ENCODE data around the gene PPIA.

PPIA gene
- total RNA-seq = 307 to 381 (median 361) reads per million in 4 donors

DNA sequence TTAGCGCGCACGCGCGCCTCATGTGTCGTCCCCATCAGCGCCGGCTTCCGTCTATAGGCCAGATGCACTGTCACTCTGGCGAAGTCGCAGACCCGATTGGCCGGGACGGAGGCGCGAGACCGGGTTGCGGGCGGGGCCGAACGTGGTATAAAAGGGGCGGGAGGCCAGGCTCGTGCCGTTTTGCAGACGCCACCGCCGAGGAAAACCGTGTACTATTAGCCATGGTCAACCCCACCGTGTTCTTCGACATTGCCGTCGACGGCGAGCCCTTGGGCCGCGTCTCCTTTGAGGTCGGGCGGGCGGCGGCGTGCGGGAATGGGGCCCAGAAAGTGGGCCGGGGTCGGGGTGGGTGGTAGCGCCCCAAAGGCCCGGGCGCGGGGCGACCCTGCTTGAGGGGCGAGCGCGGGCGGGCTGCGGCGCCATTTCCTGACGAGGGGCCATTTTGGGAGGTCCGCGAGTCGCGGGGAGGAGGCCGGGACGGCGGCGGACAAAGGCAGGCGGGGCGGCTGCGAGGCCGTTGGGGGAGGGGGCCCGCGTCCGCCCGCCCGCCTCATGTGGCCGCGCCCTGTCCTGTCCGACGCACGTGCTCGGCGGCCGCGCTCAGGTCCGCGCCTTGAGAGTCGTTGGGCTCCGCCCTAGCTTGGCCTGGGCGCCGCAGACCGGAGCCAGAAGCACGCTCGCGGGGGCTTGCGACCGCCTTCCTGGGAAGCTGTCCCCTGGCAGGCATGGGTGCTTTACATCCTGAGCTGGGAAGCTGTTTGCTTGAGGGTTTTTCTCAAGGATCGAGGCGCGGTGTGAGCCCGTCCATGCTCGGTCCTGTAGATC is at the start of gene PPIA:
TSS of gene PPIA (plus strand) at position 178 of the 825 bp plus-strand sequence. CDS start at position 222, 44 bp downstream.
- peak; percentile 96 to 99 (median 98) for DNase-seq

DNA sequence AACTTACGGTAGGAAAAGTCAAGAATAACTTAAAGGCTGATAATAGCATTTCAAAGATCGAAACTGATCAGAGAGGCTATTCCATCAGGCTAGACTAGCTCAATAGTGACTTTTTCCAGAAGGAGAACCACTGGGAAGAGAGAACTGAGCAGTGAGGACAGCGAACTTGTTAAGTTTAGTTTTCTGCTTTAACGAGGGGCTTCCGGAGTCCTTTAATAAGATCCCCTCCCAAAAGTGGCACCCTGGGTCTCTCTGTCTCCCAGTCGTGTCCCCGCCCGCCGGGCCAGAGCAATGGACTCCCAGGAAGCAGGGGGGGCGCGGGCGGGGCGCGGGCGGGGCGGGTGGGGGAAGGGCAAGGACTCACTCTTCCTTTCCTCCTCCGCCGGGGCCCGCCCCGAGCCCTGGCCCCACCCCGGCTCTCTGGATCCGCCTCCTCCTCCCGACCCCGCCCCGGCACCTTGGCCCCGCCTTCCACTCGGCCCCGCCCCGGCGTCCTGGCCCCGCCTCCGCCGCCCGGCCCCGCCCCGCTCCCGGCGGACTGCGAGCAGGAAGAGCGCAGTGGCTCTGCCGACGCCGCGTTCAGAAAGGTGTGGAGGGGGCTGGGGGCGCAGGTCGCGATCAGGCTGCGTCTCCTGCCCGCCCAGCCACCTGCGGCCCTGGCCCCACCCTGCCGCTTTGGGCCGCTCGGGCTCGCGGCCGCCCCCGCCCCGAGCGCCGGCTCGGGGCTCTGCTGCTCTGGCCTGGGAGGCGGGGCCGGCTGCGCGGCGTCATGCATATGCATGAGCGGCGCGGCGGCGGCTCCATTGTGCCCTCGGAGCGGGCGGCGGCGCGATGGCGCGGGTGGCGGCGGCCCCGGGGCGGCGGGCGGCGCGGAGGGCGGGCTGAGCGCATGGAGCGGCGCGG is 48.2 kb upstream of the PPIA start, which contains the start of gene ZMIZ2:
TSS of gene ZMIZ2 (plus strand) at position 803 of the 903 bp plus-strand sequence. CDS start 7,403 bp downstream, outside the sequence.
- peak; percentile 84 to 92 (median 87) for DNase-seq

GRCh38 chr7:44748948-44749731 is 47.3 kb upstream of the PPIA start:
- DNase-seq = no peak

DNA sequence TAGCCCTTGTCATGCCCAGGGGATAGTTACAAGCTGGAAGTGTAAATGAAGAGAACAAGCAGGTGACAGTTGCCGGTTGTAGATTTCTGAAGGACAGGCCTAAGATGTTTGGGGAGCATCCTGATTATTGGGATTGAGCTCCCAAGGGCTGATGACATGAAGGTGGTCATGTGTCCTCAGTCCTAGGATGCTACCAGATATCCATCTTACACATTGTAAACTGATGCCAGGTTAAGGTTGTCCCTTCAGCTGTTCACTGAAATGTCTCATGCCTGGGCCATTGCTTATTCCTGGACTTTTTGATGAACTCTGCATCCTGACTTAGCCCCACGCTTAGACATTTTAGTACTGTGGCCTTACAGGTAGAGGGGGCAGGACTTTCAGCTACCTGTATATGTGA is 46.5 kb upstream of the PPIA start:
- DNase-seq = no peak

- DNase-seq = no peak
These were observed 46.1 kb upstream of the PPIA start for GRCh38 chr7:44750424-44750823.

DNA sequence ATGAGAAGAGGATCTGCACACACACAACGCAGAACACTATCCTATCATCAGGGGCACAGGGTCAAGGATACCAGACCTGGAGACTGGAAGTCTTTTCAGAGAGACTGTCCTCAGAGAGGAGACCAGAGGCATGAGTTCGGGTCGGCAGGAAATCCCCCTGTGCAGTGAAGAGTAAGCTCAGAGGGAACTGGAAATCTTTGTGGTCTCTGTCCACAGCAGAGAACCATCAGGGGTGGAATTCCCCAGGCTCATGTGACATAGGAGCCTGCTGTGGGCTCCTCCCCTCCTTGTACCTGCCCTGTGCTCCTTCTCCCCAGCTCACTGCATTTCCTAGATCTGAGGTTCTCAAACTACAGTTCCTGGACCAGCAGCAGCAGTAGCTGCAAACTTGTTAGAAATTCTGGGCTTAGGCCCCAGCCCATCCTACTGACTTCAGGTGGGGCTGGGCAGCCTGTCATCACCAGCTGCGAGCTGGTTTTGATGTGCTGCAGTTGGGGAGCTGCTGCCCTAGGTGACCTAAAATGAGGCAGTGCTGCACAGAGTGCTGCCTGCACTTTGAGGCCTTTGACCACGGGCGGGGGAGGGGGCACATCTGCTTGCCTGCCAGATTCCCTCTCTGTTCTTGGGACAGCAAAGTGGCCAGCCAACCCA is 45.4 kb upstream of the PPIA start:
- peak; percentile 42 to 60 (median 57) for DNase-seq

- no peak for DNase-seq
These were observed 43.7 kb upstream of the PPIA start for GRCh38 chr7:44752822-44753221.

DNA sequence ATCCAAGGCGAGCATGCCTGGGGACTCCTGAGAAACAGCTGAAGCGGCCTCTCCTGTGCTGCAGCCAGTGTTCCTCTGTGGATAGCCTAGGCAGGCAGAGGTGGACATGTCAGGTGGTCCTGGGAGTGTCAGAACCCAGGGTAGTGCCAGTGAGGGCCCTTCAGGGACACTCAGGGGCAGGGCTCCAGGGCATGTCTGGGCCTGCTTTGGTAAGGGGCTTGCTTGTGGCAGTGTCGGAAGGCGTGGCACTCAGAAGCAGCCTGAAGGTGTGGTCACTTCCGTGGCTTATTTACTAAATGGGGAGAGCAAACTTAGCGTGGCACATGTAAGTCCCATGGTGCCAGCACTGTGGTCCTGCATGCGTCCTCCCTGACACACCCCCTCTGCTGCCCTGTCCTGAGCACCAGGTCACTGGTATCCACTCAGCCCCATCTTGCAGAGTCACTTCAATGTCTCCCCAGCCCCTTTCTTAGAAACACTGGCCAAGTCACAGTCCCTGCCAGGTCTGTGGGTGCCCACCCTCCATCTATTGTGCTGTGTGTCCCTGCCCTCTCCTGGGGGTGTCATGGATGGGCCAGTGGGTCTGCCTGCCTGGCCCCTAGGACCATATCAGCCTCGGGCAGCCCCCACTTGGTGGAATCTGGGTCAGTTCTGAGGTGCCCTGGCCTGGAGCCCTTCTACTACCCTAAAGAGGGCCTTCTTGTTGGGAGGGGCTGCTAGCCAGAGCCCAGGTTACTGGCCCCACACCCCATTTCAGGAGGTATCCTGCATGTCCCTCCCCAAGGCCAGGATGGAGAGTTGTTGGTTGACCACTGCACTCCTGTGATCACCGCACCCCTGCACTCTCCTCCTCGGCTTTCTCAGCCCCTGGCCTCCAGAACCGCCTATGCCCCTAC is 41.4 kb upstream of the PPIA start:
- no peak for DNase-seq

- DNase-seq = no peak
These were observed 40.5 kb upstream of the PPIA start for GRCh38 chr7:44755698-44756627.

GRCh38 chr7:44756904-44757303 is 39.6 kb upstream of the PPIA start:
- no peak for DNase-seq

DNA sequence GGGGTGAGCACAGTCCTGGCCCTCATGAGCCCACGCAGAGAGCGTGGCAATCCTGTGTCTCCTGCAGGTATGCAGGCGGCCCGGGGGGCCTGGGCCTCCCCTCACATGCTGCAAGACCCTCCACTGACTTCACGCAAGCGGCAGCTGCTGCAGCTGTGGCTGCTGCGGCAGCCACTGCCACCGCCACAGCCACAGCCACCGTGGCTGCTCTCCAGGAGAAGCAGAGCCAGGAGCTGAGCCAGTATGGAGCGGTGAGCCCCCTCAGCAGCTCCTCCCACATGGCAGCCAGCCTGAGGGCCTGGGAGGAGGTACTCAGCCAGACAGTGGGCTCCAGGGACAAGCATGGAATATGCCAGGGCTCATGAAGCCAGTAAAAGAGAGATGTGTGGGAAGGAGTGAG is 39.2 kb upstream of the PPIA start:
- DNase-seq = no peak

- no peak for DNase-seq
These were observed 38.7 kb upstream of the PPIA start for GRCh38 chr7:44757739-44758138.

DNA sequence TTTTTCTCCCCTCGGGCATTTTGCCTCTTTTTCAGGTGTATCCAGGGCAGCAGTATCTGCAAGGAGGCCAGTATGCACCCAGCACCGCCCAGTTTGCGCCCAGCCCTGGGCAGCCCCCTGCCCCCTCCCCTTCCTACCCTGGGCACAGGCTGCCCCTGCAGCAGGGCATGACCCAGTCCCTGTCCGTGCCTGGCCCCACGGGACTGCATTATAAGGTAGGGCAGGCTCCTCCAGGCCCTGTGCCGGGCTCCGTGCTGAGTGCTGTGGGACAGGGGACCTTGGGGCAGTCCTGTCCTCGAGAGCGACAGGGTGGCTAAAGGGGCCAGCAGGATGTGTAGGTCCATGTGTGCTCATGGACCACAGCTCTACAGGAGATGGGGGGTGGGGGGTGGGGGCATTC is 37.2 kb upstream of the PPIA start:
- DNase-seq = no peak

DNA sequence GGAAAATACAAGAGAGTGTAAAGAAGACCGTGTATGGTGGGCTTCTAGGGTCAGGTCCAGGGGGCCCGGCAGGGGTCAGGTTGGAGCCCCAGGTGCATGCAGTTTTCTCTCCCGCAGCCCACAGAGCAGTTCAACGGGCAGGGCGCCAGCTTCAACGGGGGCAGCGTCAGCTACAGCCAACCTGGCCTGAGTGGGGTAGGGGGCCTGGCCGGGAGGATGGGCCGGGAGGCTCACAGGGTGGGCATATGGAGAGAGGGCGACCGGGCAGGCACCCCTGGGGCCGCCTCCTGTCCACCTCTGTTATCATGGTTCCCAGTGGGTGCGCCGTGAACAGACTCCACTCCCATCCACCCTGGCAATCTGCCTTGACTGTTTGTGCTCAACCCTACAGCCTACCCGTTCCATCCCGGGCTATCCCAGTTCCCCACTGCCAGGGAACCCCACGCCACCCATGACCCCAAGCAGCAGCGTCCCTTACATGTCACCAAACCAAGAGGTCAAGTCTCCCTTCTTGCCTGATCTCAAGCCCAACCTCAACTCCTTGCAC is 36.4 kb upstream of the PPIA start:
- no peak for DNase-seq

DNA sequence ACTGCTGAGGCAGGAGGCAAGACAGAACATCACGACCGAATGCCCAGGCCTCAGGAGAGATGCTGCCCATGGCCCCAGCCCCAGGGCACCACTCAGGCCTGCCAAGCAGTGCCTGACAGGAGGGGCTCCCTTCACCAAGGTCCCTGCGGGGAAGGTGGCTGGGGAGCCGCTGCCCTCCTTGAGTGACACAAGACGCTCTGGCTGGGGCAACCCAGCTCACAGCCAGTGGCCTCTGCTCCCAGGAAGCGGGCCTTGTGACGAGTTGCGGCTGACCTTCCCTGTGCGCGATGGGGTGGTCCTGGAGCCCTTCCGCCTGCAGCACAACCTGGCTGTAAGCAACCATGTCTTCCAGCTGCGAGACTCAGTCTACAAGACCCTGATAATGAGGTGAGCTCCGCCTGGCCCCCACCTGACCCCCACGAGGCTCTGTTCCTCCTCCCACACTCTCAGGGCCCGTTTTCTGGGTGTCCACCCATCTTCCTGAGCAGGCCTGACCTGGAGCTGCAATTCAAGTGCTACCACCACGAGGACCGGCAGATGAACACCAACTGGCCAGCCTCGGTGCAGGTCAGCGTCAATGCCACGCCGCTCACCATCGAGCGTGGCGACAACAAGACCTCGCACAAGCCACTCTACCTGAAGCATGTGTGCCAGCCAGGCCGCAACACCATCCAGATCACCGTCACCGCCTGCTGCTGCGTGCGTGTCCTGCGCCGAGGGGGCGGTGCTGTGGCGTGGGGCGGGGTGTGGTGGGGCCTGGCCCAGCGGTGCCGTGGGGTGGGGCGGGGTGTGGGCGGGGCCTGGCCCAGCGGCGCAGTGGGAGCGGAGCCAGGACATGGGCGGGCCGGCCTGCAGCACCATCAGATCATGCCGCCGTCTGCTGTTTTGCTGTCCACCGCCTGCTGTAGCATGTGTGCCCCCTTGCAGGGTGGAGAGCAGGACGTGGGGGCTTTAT is 35.0 kb upstream of the PPIA start:
- DNase-seq = no peak

- no peak for DNase-seq
These were observed 34.2 kb upstream of the PPIA start for GRCh38 chr7:44762300-44762699.

- no peak for DNase-seq
These were observed 33.6 kb upstream of the PPIA start for GRCh38 chr7:44762726-44763522.

Data from T-helper 1 cell (primary cell).